Measurements from ENCODE around the gene PAX7. TPM values are rescaled to one million over a fixed set of nuclear protein-coding genes. Genes with fewer than 3 reads are reported as not detected.

Gene PAX7
- total RNA-seq, 1 experiment from 2014 or later: 0.15 TPM

DNA sequence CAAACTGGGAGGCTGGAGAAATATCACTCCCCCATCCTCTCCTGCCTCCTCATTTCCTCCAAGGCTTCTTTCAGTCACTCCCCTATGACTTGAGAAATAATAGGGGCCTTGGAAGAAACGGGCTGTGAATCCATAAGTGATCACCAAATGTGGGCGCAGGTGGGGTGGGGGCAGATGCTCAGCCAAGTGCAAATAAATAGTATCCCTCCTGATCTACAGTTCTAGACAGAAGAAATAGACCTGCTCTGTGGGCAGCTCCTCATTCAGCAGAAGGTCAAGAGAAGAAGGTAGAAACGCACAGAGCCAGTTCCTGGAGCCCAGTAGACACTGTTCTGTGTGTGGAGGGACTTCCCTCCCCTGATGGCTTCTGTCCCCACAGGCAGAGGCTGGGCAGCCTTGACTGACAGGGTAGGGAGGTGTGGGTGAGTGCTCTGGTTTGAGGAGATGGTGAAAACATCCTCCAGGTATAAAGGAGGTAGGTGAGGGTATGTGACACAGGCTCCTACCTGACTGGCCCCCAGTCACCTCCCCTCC, 17.1 kb downstream of the PAX7 start:
- H2BK120ac ChIP-seq (ENCODE audit: low read depth, low read length, poor library complexity, severe bottlenecking): no peak overlapping the region
- H2BK12ac ChIP-seq (ENCODE audit: insufficient read length, low read depth, low read length): no peak overlapping the region
- no peaks in the 10 kb centered on the region for H3K23me2 ChIP-seq (ENCODE audit: insufficient read length, low read depth, low read length, poor library complexity, severe bottlenecking)
- peaks cover 18% of the 10 kb centered on the region; the same call in 1 of the 2 replicates for H3K4me1 ChIP-seq (ENCODE audit: insufficient read depth, low read length)
- WGBS (ENCODE audit: extremely low coverage, insufficient read length, low lambda C conversion rate): no CpG with 5 or more reads among the region's 3 CpGs
- H3K36me3 Mint-ChIP-seq (ENCODE audit: insufficient read depth in 1 of 3, low read depth in 3 of 3): no peaks in the 10 kb centered on the region; a peak in 1 of 7 replicates
- no peak overlapping the region for H3K4ac ChIP-seq (ENCODE audit: low read depth, low read length)
- no peaks in the 10 kb centered on the region for H3K79me1 ChIP-seq (ENCODE audit: insufficient read depth, low read depth, low read length, poor library complexity, severe bottlenecking)
- TF ChIP-seq, protein P1, sequence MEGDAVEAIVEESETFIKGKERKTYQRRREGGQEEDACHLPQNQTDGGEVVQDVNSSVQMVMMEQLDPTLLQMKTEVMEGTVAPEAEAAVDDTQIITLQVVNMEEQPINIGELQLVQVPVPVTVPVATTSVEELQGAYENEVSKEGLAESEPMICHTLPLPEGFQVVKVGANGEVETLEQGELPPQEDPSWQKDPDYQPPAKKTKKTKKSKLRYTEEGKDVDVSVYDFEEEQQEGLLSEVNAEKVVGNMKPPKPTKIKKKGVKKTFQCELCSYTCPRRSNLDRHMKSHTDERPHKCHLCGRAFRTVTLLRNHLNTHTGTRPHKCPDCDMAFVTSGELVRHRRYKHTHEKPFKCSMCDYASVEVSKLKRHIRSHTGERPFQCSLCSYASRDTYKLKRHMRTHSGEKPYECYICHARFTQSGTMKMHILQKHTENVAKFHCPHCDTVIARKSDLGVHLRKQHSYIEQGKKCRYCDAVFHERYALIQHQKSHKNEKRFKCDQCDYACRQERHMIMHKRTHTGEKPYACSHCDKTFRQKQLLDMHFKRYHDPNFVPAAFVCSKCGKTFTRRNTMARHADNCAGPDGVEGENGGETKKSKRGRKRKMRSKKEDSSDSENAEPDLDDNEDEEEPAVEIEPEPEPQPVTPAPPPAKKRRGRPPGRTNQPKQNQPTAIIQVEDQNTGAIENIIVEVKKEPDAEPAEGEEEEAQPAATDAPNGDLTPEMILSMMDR (conservative IDR thresholded peaks at IDR 0.05): no peak
- no peak overlapping the region for H4K8ac ChIP-seq (replicated peaks; ENCODE audit: insufficient read length, low read depth, low read length)
- H3K27ac Mint-ChIP-seq: no peak overlapping the region
- no peak overlapping the region for H3T11ph ChIP-seq (ENCODE audit: low read length)
- no peak overlapping the region for H4K91ac ChIP-seq (ENCODE audit: insufficient read length, low read depth, low read length)
- no peak overlapping the region for H4K5ac ChIP-seq (ENCODE audit: insufficient read length, low read depth, low read length)
- H3K9me3 ChIP-seq (ENCODE audit: control insufficient read depth, low read depth, low read length): no peaks in the 10 kb centered on the region
- H2BK20ac ChIP-seq (ENCODE audit: low read depth, low read length, poor library complexity, severe bottlenecking): no peak overlapping the region
- H2AFZ ChIP-seq (ENCODE audit: low read length): no peak overlapping the region
- peaks cover 0 to 12% of the 10 kb centered on the region in 2 experiments; a peak in 4 of 5 replicates for H3K9me3 Mint-ChIP-seq
- no peak overlapping the region for H2BK5ac ChIP-seq (ENCODE audit: insufficient read length, low read length)
- H3K4me3 Mint-ChIP-seq: peak overlapping the region in 1 of 2 experiments; percentile 73; a peak in 1 of 5 replicates
- no peak overlapping the region for H3K27ac ChIP-seq (ENCODE audit: insufficient read length, low read depth, low read length)
- H4K20me1 ChIP-seq (ENCODE audit: control insufficient read depth, insufficient read depth, insufficient read length): peaks cover 3% of the 10 kb centered on the region
- H3K27me3 Mint-ChIP-seq (ENCODE audit: low read depth): peaks cover 99% of the 10 kb centered on the region
- no peak overlapping the region for H3K9ac ChIP-seq (ENCODE audit: extremely low read depth, insufficient read length, low read length)
- DNase-seq: no peak
- H3K79me2 ChIP-seq (ENCODE audit: insufficient read depth, low read length): no peaks in the 10 kb centered on the region
- H2BK15ac ChIP-seq (ENCODE audit: low read depth, low read length): no peak overlapping the region
- no peak overlapping the region for H3K4me2 ChIP-seq (ENCODE audit: insufficient read depth, insufficient read length, low read length)
- no peak overlapping the region for H3K23ac ChIP-seq (ENCODE audit: insufficient read length, low read depth, low read length)
- no peak overlapping the region for H3K18ac ChIP-seq (ENCODE audit: insufficient read length, low read depth, low read length)
- H3K56ac ChIP-seq (ENCODE audit: insufficient read length, low read depth, low read length): no peak overlapping the region
- H3K14ac ChIP-seq (ENCODE audit: insufficient read depth, low read length): no peak overlapping the region
- H3K4me1 Mint-ChIP-seq: peaks cover 53 to 82% of the 10 kb centered on the region in 2 experiments
- no peak overlapping the region for H2AK5ac ChIP-seq (ENCODE audit: insufficient read length, low read length)
- peaks cover 76% of the 10 kb centered on the region for H3K27me3 ChIP-seq (ENCODE audit: insufficient read depth, low read length)

Measured in H9 (cell line).